NCI-H2227 (cell line): ENCODE results near the gene TEAD3.

Experiments used
- DNase-seq: peaks from one replicate; lab custom pipeline; 2025; ENCODE audit not compliant: unreplicated experiment; lab: John Stamatoyannopoulos, UW

The TEAD3 gene

DNA sequence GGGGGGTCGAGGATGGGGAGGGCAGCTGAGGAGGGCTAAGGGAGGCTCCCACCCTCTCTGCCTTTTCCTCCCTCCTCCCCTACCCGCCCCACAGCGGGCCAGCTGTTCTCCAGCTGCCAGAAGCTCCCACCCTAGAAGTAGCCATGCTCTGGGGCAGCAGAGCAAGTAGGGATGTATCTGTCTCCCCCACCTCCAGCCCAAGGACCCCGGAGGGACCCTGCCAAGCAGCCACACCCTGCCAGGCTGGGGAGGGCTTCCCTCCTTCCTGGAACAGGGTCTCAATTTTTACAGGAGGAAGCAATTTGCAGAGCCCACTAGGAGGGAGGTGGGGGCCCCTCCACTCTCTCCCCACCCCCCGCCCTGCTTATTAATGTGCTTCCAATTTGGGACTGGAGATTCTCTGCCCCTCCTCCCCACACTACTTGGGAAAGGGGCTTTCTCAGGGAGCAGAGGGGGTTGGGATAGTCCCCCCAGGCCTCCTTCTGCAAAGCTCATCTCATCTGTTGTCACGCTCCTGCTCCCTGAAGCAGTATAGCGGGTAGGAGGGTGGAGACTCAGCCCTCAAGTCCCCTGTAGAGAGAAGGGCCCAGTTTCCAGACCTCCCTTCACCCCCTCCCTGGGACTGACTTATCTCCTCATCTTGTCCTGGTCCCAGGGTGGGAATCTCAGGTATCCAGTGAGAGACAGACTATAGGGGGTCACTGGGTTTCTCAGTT, 4.5 kb downstream of the TEAD3 start:
- no peak for DNase-seq

DNA sequence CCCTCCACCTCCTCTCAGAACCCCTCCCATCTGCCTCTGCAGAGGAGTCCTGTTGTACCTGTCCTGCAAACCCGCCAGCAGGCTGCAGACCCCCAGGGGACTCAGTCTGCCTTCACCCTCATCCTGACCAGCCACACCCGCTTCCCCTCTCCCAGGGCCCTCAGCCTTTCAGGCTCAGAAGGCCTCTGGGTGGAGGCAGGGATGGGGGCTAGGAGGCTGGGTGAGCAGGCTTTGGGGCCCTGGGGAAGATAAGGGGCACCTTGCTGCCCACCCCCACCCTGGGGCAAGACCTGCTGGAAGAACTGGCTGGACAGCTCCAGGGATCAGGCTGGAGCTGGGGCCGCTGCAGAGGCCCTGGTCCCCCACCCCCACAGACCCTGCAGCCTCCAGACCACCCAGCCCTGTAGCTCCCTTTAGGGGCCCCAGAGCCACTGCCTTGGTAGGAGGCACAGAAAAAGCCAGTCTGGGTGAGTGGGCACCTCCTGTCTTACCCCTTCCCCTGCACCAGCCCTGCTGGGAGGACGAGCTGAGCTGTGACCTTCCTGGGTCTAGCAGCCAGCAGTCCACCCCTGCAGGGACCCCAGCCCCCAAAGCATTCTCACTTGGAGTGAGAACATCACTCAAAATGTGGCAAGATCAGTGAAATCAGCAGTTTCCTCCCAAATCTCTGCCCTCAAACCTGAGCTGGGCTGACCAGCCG, 5.2 kb downstream of the TEAD3 start:
- no peak for DNase-seq

DNA sequence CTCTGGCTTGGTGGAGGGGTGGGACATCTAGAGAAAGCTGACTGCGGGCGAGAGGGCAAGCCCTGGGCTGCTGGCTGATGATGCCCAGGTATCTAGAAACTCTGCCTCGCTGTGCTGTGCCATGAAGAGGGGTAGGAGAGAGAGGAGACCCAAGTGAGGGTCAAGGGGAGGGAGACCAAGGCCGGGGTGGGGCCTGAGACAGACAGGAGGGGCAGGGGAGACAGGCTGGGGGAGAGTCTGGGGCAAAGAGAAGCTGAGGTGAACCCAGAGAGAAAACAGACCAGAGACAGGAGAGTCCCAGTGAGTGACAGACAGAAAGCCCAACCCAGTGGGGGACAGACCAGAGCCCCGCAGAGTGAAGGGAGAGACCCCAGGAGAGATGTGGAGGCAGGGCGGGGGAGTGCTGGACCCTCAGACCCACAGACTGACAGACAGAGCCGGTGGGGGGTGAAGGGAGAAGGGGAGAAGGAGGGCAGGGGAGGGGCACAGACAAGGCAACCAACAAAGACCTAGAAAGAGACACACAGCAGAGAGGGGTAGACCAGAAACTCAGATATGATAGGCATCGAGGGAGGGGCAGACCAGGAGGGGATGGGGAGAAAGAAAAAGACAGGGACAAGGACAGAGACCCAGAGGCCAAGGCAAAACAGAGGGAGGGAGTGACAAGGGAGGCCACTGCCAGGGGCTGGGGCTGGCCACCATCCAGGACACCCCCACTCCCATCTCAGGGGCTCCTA, 5.9 kb downstream of the TEAD3 start:
- DNase-seq: no peak

DNA sequence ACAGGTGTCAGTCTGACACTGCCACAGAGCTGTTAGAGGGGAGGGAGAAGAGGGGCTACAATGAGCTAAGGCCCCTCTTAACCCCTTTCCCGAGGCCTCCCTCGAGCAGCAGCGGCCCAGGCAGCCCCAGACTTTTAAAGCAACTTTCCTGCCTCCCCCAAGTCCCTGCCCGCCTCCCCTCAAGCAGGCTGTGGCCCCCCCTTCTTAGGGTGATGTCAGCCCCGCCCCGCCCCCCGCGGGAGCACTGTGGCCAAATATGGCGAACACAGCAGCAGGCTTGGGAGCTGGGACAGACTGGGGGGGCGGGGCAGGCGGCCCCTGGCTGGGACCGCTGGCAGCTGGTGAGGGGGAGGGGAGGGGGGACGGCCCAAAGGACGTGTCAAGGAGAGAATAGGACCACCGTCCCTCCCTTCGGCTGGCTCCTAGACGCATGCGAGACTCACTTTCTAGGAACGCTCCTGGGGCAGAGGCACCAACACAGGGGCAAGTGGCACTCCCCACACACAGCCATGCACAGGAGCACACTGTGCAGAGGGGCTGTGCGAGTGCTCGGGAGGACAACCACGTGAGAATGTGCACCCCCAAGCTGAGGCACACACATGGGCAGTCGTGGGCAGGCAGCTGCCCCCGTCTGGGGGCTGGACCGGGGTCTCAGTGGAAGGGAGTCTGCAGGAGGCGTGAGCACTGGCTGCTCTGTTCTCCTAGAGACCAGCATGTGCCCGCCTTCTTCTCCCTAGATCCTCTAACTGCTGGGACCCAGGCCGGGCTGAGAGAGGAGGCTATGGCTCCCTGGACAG, 6.7 kb downstream of the TEAD3 start:
- peak; percentile 78 for DNase-seq

DNA sequence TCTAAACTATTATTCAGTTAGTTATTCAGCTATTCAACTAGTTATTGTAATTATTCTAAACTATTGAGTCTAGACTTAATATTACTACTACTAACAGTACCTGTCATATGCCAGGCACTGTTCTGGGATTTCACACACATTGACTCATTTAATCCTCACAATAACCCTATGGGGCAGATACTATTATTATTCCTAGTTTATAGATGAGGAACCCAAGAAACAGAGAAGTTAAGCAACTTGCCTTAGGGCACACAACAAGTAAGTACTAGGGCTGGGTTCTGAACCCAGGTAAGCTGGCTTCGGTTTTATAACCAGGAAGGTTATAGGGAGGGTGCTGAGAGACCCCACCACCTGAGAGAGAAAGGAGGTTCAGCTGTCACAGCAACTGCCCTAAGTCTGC, 7.8 kb downstream of the TEAD3 start:
- DNase-seq: no peak

DNA sequence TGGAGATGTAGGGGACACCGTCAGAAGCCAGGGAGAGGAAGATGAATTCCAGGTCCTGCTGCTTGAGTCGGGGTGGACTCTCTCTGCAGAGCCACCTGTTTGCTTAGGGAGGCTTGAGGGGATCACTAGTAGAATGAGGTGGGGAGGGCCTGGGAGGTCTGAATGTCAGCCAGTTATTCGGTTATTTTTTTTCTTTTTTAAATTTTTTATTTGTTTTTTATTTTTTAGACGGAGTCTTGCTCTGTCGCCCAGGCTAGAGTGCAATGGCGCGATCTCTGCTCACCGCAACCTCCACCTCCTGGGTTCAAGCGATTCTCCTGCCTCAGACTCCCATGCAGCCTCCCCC, 8.4 kb downstream of the TEAD3 start:
- DNase-seq: no peak

DNA sequence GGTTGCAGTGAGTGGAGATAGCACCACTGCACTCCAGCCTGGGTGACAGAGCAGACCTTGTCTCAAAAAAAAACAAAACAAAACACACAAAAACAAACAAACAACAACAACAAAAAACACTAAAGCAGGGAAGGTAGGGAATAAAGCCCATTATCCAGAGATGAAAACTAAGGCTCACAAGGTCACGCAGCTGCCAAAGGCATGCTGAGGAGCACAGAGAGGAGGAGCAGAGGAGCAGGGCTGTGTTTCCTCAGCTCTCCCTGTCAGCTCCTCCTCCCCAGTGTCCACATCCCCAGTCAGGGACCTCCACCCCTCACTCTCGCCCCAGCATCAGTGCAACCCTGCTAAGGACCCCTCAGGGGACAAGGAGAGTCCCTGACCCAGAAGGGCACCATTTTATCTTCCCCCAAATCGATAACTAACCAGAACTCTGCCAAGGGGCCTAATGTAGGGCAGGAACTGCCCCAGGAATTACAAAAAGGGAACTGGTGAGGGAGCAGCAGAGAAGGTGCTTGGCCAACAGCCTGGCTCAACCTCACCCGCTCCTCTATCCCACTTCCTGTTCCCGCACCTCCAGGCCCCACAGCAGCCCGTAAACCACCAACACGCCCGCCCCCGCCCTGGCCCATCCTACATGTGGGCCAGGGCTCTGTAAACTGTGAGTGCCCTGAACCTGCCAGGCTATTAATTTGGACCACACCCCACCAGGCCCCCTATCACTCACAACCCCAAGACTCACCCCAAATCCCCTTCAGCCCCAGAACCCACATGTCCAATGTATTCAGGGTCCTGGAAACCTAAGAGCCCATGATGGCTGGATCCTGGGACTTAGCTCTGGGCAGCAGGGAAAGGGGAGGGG, 9.0 kb downstream of the TEAD3 start:
- DNase-seq: no peak

DNA sequence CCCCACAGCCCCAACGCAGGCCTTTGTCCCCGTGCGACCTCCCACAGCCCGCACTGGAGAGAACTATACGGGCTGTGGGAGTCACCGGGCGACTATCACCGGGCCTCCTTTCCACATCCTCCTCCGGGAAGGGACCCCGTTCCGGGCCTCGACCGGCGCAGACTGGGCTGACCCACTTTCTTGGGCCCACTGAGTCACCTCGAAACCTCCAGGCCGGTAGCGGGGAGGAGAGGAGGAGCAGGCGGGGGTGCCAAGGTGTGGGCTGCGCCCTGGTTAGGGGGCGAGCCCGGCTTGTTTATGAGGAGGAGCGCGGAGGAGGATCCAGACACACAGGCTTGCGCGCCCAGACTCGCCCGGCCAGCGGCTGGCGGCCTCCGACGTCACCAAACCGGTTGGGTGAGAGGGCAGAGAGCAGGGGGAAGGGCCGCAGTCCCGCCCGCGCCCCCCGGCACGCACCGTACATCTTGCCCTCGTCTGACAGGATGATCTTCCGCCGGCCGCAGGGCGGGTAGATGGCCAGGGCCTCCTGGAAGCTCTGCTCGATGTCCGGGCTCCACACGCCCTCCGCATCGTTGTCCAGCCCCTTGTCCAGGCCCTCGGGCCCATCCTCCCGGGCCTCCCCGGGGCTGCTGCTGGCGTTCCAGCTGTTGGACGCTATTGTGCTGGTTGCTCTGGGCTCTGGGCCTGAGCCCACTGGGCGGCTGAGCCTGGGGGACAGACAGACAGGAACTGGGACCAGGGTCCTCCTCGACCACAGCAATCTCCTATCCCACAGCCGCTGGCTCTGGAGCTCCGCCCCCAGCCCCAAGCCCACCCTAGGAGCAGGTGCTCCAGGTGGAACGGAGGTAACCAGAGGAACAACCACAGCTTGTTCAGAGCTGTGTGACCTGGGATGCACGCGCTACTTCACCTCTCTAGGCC, 10.6 kb downstream of the TEAD3 start:
- no peak for DNase-seq

DNA sequence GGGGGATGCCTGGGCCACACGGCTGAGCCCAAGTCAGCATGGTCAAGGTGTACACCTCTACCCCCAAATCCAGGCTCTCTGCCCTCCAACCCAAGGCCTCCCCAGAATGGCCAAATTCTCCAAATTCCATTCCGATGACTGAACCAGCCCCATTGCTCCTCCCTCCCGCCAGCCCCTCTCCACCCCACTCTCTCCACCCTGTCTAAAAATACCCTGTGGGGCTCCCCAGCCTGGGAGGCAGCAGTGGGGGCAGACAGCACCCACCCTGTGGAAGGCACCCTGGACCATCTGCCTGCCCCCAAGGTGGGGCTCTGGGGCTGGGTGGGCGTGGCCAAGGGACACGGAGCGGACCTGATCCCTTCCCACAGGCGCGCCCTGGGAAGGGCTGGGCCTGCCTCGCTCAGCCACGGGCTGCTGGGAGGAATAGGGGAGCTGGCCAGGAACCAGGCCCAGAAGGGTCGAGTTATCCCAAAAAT, 11.4 kb downstream of the TEAD3 start:
- no peak for DNase-seq

DNA sequence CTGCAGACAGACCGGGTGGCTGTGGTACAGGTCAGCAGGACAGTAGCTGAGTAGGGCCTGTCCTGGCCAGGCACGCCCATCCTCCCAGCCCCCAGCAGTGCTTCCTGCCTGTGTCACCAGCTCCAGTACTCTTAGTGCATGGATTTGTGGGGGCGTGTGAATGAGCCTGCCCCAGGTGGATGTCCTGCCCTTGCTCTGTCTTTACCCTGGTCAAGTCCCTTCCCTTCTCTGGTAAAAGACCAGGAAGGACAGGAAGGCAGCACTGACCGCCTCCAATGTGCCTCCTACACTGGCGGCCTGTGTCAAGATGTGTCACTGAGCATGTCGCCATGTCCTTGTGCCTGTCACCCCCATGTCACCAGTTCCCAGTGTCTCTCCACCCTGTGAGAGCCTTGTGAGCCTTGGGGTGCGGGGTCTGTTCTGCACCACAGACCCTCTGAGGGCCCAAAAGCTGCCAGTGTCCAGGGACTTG, 11.9 kb downstream of the TEAD3 start:
- no peak for DNase-seq

DNA sequence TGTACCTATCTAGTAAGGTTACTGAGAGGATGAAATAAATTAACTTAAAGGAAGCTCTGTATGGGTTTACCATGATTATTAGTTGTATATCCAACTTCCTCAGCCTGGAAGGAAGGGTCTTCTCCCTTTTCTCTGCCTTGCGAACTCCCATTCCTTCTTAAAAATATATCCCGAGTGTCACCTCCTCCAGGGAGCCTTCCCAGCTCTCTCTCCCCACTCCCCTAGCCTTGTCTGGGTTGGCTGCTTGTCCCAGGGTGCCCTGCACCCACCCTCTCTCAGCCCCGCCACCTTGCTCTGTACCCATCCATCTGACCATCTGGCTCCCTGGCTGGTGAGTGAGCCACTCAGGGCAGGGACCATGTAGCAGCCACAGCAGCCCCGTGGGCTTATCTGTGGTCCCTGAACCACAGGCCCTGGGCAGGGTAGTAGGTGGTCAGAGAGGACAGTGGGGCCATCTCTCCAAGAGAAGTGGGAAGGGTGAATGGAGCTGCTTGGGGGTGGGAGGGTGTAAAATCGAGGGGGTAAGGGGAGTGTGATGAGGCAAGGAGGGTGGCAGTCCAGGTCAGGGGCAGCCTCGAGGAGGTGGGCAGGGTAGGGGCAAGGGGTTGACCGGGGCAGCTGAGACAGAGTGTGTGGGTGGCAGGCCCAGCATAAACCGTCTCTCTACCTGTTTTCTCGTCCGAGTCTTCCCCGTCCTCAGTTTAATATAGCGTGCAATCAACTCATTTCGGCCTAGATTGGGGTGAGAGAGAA, 12.8 kb downstream of the TEAD3 start:
- no peak for DNase-seq

DNA sequence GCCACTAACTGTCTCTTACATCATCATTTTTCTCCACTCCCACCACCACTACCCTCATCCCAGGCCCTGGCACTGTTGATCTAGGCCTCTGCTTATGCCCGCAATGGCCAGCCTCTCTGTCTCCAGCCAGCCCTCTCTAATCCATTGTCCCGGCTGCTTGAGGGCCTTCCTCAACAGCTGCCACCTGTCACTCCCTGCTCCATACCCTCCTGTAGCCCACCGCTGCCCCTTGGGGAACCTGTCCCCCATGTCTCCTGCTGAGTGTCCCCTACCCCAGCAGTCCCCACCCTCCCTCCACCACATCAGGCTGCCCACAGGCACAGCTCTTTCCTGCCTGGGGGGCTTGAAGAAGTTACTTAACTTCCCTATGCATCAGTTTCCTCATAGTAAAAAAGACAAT, 13.4 kb downstream of the TEAD3 start:
- DNase-seq: no peak

DNA sequence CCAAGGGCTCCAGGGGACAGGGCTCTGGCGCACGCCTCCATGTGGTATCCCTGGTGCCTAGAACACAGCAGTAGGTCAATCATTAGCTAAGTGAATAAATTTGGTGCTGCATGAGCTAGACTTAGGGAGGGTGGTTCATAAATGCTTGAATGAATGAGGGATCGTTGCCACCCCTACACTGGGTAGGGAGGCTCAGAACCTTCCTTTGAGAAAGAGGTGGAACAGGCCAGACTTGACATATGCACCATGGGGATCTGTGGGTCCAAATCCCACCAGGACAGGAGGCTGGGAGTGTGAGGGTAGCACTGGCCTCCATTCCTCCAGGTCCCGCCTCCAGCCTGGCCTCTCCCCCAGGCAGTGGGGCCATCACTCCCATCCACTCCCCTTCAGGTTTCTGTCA, 13.8 kb downstream of the TEAD3 start:
- no peak for DNase-seq

DNA sequence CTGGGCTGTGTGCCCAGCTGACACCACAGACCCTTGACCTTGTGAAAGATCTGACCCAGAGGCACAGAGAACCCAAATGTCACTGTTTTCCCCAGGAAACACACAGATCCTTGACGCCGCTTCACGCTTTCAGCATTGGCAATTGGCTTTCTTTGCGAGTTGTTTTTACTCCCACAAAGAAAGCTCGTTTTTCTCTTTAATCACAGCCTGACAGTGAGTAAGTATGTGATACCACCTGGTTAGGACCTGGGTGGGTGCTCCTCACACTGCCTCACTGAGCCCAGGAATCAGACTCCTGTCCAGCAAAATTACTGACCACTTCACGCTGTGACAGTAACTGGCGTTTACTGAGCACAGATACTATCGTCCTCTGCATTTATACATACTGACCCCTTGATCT, 15.7 kb downstream of the TEAD3 start:
- no peak for DNase-seq

DNA sequence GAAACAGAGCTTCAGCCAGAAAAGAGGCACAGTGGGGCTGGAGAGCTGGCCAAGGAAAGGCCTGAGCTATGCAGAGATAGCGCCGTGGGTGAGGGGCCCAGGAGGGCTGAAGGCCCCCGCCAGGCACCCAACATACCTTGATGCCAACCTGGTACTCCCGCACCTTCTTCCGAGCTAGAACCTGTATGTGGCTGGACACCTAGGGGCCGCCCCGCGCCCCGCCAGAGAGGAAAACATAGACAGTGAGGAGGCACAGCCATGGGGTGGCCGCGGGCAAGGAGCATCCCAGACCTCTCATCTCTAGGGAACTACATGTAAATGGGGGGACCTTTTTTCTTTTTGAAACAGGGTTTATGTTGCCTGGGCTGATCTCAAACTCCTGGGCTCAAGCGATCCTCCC, 16.7 kb downstream of the TEAD3 start:
- DNase-seq: no peak

DNA sequence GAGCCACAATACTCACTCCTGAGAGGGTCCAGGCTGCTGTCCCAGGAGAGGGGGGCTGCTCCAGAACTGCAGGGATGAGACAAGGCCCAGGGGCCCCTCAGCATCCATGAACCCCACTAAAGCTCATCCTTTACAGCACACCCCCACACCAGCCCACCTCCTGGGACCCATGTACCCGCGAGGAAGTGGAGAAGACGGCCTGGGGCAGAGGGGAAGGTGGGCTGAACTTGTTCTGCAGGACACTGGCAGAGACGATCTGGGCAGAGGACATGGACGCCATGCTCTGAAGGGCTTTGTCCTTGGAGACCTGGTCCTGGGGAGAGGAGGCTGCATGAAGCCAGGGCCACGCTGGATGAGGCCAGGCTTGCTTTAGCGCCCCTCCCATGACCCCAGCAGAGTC, 18.6 kb downstream of the TEAD3 start:
- DNase-seq: no peak

DNA sequence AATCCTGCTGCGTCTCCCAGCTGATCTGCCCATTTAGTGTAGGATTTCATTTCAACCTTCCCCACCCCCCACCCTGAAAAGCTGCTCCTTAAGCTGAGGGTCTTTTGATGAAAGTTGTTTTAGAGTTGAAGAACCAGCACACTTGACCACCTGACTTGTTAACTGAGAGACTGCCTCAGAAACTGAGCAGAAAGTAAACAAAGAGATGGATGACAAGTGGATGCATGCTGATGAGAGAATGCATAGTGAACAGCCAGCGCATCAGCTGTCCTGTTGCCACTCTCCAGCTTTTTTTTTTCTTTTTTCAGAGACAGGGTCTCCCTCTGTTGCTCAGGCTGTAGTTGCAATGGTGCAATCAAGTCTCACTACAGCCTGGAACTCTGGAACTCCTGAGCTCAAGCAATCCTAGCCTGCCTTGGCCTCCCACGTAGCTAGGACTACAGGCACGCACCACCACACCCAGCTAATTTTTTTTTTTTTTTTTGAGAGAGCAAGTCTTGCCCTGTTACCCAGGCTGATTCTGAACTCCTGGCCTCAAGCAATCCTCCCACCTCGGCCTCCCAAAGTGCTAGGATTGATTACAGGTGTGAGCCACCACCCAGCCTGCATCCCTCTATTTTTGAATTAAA, 19.2 kb downstream of the TEAD3 start:
- DNase-seq: no peak

DNA sequence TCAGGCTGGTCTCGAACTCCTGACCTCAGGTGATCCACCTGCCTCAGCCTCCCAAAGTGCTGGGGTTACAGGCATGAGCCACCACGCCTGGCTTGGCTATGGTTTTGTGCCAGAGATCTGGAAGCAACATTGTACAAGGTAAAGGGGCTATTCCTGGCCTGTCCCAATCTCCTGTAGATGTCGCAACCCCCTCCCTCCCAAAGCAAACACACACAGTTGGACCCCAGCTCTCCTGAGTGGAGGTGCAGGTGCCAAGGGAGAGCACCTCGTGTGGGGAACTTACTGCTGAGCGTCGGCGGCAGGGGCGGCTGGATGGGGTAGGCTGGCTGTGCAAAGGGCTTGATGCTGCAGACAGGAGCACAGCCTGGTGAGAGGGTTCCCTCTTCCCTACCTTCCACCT, 19.9 kb downstream of the TEAD3 start:
- DNase-seq: no peak
